OCI-LY1 (cell line): ENCODE measurements around the gene TGFB1.

Source experiments
- CTCF ChIP-seq: fragments of 200-600 bp; sonication (generic), shearing (Covaris generic); IDR thresholded peaks from 2 replicates; pipeline ENCODE4 v1.5.1; 2017; ENCODE audit warnings: mild to moderate bottlenecking, antibody characterized with exemption, low read length, moderate library complexity, mixed read lengths
- EZH2 ChIP-seq: fragments of 200-600 bp; sonication (generic), shearing (Covaris generic); IDR thresholded peaks from 2 replicates; pipeline ENCODE4 v1.8.0; 2017; ENCODE audit warnings: borderline replicate concordance, mixed run types, mild to moderate bottlenecking, antibody characterized with exemption, low read length, moderate library complexity, mixed read lengths

DNA sequence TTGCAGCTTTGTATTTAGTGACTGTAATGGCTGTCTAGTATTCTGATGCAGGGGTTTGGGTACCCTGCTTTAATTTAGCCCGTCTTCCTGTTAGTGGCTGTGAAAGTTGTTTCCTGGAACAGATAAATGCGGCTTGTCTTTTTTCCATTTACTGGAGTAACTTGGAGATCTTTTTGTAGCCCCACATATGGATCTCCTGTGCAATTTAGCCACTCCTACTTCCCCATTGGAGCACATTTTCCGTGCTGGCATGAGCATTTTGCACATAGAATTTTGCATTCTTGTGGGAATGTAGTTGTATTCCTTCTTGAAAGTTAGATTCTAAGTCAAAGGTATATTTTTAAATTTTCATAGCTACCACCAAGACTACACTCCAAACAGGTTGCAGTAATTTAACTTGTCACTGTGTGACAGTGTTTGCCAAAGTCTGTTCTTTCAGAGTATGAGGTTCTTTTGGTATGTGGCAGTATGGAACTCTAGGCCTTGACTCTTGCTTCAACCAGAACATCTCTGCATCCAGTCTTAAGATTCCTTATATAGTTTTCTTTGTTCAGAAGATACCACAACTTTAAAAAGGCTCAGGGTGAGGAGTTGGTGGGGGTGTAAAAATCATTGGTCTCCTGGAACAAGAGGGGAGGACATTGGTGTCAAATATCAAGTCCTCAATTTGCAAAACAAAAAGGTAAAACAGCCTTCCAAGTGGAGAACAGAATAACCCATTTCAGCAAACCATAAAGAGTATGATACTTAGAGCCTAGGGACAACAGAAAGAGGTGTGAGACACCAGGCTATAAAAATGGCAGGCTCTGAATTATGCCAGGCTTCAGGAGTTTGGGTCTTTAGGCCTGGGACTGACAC, 64.8 kb downstream of the TGFB1 start:
- TF ChIP-seq CTCF (no peak), EZH2 (no peak)
